Spleen (tissue), 11 donors: ENCODE data around the gene GP5. TPM values are rescaled to one million over a fixed set of nuclear protein-coding genes. Genes with fewer than 3 reads are reported as not detected.

ENCODE experiments used
- DNase-seq: peaks from one replicate; pipeline ENCODE4 v3.0.0-alpha.2; 2020
- H3K27ac ChIP-seq, 8 donors: fragments of 200-600 bp; sonication (generic) in 7 of 8; 1 replicate in 4 of 8; 2 replicates in 4 of 8; pipeline versions ENCODE4 v1.5.0 to v1.8.0; 2016 to 2021; ENCODE audit warnings: inconsistent platforms in 4 of 8, mild to moderate bottlenecking in 4 of 8, moderate library complexity in 1 of 8
- H3K27me3 ChIP-seq, 7 donors: fragments of 200-600 bp; sonication (generic) in 6 of 7; replicated peaks in 1 of 7; 1 replicate in 4 of 7; 2 replicates in 3 of 7; pipeline versions ENCODE4 v1.5.0 to v1.8.0; 2016 to 2021; ENCODE audit warnings: inconsistent platforms in 3 of 7, mild to moderate bottlenecking in 1 of 7
- H3K36me3 ChIP-seq, 6 donors: fragments of 200-600 bp; sonication (generic) in 5 of 6; 1 replicate in 4 of 6; 2 replicates in 2 of 6; pipeline versions ENCODE4 v1.5.0 to v1.8.0; 2016 to 2021; ENCODE audit warnings: inconsistent platforms in 2 of 6
- H3K4me1 ChIP-seq, 6 donors: fragments of 200-600 bp; sonication (generic) in 5 of 6; 1 replicate in 3 of 6; 2 replicates in 3 of 6; pipeline versions ENCODE4 v1.5.0 to v1.8.0; 2016 to 2021; ENCODE audit warnings: inconsistent platforms in 3 of 6
- H3K4me3 ChIP-seq, 8 donors: fragments of 200-600 bp; sonication (generic) in 7 of 8; 1 replicate in 4 of 8; 2 replicates in 4 of 8; pipeline versions ENCODE4 v1.5.0 to v1.8.0; 2016 to 2021; ENCODE audit warnings: inconsistent platforms in 4 of 8, mild to moderate bottlenecking in 4 of 8, moderate library complexity in 2 of 8
- H3K9me3 ChIP-seq, 8 donors: fragments of 200-600 bp; sonication (generic) in 7 of 8; 1 replicate in 4 of 8; 2 replicates in 4 of 8; pipeline versions ENCODE4 v1.5.0 to v1.8.0; 2016 to 2021; ENCODE audit warnings: inconsistent platforms in 4 of 8
- POLR2A ChIP-seq, 3 donors: fragments of 450-650 bp; IDR thresholded peaks; one replicate each; pipeline ENCODE4 v1.5.1; 2017; ENCODE audit warnings: antibody characterized with exemption in 3 of 3, mild to moderate bottlenecking in 1 of 3
- POLR2AphosphoS5 ChIP-seq, 3 donors: sonication (generic); formaldehyde crosslinking; IDR thresholded peaks; one replicate each; pipeline ENCODE4 v1.5.1; 2017; ENCODE audit warnings: antibody characterized with exemption in 3 of 3
- WGBS, 5 donors: extraction: QIAGEN DNeasy Blood & Tissue Kit in 3 of 5; methylation state at CpG; one replicate each; pipeline versions ENCODE4 v1.1.5 to v1.1.7; 2013 to 2018; 5-methylcytosine and 5-hydroxymethylcytosine counted together
- intact Hi-C: fragments of 100-400 bp; cut with DNase I; formaldehyde crosslinking; loops from one replicate; pipeline ENCODE4 v1.15.0; 2023; ENCODE audit warnings: low total_unique reads
- polyA plus RNA-seq, 3 donors: library from polyadenylated mRNA; stranded (reverse); fragments of 200-250 nt; gene quantifications; one replicate each; pipeline ENCODE4 v1.2.1, GENCODE V29; 2013
- total RNA-seq, 7 donors: library from RNA; depleted of rRNA in 3 of 7; stranded (reverse); fragments of >200 nt in 3 of 7; fragmentation: NEBNext Ultra II Directional in 4 of 7; extraction: Animal tissue kit (Norgen Biotek cat#: 25700) in 4 of 7; gene quantifications; one replicate each; pipeline versions ENCODE4 v1.1.0 to v1.2.1, GENCODE V29; 2016 to 2021
- TF ChIP-seq, protein P1 (sequence below), 11 experiments: fragments of 200-600 bp in 7 of 11; fragments of 450-650 bp in 4 of 11; sonication (generic) in 4 of 11; IDR thresholded peaks in 8 of 11; conservative IDR thresholded peaks in 3 of 11; 1 replicate in 7 of 11; 2 replicates in 4 of 11; pipeline versions ENCODE4 v1.4.0 to v1.8.0; 2016 to 2021; ENCODE audit warnings: antibody characterized with exemption in 11 of 11, inconsistent platforms in 4 of 11, mild to moderate bottlenecking in 1 of 11
- donor health status: healthy with polysubstance abuse.
- donor health status: DM: no; HTN: no; CAD: no; lungs with moderate emphysema.
- donor health status: DM: no; HTN: no; CAD: no.
- donor health status: Bipolar disorder and iron deficiency.
- donor health status: healthy.
- donor health status: DM: no; HTN: no; CAD: no.
- donor health status: DM: yes; HTN: yes; CAD: no.

Gene GP5
- total and polyA plus RNA-seq, 10 donors, result 0.15 to 1.8 (median 0.55) TPM

DNA sequence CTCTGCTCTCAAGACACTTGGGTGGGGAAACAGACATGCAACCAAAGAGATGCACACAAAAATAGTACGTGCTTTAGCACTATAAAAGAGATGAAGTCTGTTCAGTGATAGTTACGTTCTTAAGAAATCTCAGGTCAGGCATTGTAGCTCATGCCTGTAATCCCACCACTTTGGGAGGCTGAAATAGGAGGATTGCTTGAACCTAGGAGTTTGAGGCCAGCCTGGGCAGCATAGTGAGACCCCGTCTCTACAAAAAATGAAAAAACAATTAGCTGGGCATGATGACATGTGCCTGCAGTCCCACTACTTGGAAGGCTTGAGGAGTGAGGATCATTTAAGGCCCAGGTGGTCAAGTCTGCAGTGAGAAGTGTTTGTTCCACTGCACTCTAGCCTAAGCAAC is 35.4 kb upstream of the GP5 start:
- WGBS, 5 donors, result 73 to 96% (median 93%) methylated on average over 3 of the region's 3 CpGs
- Histone ChIP-seq H3K27me3 (no peaks in the 10 kb centered on the region), H3K4me1 (peaks cover 0 to 8% (median 0%) of the 10 kb centered on the region in 6 donors), H3K9me3 (no peaks in the 10 kb centered on the region), H3K27ac (no peak overlapping the region), H3K4me3 (no peak overlapping the region), H3K36me3 (peaks cover 4 to 100% (median 86%) of the 10 kb centered on the region in 6 donors)
- TF ChIP-seq POLR2A (IDR thresholded peaks at IDR 0.05) (no peak), POLR2AphosphoS5 (IDR thresholded peaks at IDR 0.05) (no peak)
- TF ChIP-seq, protein P1, sequence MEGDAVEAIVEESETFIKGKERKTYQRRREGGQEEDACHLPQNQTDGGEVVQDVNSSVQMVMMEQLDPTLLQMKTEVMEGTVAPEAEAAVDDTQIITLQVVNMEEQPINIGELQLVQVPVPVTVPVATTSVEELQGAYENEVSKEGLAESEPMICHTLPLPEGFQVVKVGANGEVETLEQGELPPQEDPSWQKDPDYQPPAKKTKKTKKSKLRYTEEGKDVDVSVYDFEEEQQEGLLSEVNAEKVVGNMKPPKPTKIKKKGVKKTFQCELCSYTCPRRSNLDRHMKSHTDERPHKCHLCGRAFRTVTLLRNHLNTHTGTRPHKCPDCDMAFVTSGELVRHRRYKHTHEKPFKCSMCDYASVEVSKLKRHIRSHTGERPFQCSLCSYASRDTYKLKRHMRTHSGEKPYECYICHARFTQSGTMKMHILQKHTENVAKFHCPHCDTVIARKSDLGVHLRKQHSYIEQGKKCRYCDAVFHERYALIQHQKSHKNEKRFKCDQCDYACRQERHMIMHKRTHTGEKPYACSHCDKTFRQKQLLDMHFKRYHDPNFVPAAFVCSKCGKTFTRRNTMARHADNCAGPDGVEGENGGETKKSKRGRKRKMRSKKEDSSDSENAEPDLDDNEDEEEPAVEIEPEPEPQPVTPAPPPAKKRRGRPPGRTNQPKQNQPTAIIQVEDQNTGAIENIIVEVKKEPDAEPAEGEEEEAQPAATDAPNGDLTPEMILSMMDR (IDR thresholded peaks at IDR 0.05 in 8 of 11, conservative IDR thresholded peaks at IDR 0.05 in 3 of 11), result no peak
- DNase-seq, result no peak
- intact Hi-C loops, result no loop called here

DNA sequence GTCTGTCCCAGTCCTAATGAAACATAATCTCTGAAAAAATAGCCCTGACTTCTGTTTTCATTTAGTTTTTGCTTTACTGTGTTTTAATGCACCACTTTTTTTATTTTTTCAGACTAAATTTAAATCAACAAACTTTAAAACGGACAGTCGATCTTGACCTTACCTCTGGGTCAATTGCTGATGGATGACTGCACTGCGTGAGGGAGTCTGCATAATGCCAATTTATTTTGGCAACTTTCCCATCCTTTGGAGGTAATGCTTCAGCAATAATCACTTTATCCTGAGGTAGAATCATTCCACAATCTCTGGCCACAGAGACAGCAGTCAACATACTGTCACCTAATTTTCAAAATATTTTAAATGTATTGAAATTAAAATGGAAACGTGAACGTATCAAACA is 32.5 kb upstream of the GP5 start:
- TF ChIP-seq POLR2A (IDR thresholded peaks at IDR 0.05) (no peak), POLR2AphosphoS5 (IDR thresholded peaks at IDR 0.05) (no peak)
- TF ChIP-seq, protein P1 (IDR thresholded peaks at IDR 0.05 in 8 of 11, conservative IDR thresholded peaks at IDR 0.05 in 3 of 11), result no peak
- Histone ChIP-seq H3K4me1 (no peaks in the 10 kb centered on the region), H3K4me3 (no peak overlapping the region), H3K27ac (no peak overlapping the region), H3K27me3 (no peaks in the 10 kb centered on the region), H3K36me3 (peaks cover 4 to 99% (median 83%) of the 10 kb centered on the region in 6 donors), H3K9me3 (no peaks in the 10 kb centered on the region)
- WGBS, 5 donors, result 74 to 85% (median 82%) methylated on average over 5 of the region's 5 CpGs
- intact Hi-C loops, result no loop called here
- no peak for DNase-seq

DNA sequence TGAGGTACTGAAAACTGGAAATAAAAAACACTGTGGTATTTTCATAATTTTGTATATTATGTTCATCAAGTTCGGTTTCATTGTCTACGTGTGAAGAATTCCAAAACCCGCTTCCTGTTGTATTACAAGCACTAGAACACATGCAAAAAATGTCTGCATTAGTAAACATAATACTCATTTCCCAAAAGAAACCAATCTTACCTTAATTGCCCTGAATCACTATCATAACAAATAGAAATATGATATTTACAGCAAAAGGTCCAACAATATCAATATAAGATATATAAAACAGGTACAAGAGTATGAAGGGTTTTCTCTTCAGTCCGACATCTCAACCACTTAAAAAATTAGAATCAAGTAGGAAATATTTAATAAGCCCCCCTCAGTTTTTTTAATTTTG is 26.3 kb upstream of the GP5 start:
- intact Hi-C loops, result no loop called here
- no peak for DNase-seq
- peaks cover 4 to 91% (median 54%) of the 10 kb centered on the region in 6 donors for H3K36me3 ChIP-seq
- H3K27me3 ChIP-seq, result no peaks in the 10 kb centered on the region
- TF ChIP-seq POLR2AphosphoS5 (IDR thresholded peaks at IDR 0.05) (no peak), POLR2A (IDR thresholded peaks at IDR 0.05) (no peak)
- TF ChIP-seq, protein P1 (IDR thresholded peaks at IDR 0.05 in 8 of 11, conservative IDR thresholded peaks at IDR 0.05 in 3 of 11), result no peak
- no peaks in the 10 kb centered on the region for H3K9me3 ChIP-seq
- H3K4me3 ChIP-seq, result no peak overlapping the region
- H3K27ac ChIP-seq, result no peak overlapping the region
- peaks cover 0 to 4% (median 0%) of the 10 kb centered on the region in 6 donors for H3K4me1 ChIP-seq
- WGBS, 5 donors, result 89 to 94% (median 92%) methylated on average over 4 of the region's 4 CpGs

DNA sequence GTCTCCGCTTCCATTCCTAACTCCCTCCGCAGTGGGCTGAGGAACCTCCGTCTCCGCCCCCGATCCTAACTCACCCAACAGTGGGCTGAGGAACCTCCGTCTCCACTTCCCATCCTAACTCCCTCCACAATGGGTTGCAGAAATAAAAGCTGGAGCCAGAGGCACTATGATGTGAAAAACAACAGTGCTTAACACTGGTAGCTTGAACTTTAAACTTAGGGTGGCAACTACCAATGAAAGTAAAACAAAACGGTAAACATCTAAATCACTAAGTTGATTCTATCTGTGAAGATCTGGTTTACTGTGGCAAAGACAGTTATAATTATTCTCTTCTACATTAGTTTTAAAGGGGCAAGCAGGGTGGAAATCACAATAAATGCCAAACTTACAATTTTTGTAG is 25.9 kb upstream of the GP5 start:
- peaks cover 4 to 90% (median 50%) of the 10 kb centered on the region in 6 donors for H3K36me3 ChIP-seq
- intact Hi-C loops, result no loop called here
- H3K4me3 ChIP-seq, result no peak overlapping the region
- 92 to 97% (median 95%) methylated on average over 7 of the region's 7 CpGs for WGBS, 5 donors
- H3K9me3 ChIP-seq, result no peaks in the 10 kb centered on the region
- H3K27me3 ChIP-seq, result no peaks in the 10 kb centered on the region
- TF ChIP-seq, protein P1 (IDR thresholded peaks at IDR 0.05 in 8 of 11, conservative IDR thresholded peaks at IDR 0.05 in 3 of 11), result no peak
- TF ChIP-seq POLR2A (IDR thresholded peaks at IDR 0.05) (no peak), POLR2AphosphoS5 (IDR thresholded peaks at IDR 0.05) (no peak)
- no peak overlapping the region for H3K27ac ChIP-seq
- no peak for DNase-seq
- H3K4me1 ChIP-seq, result peaks cover 0 to 4% (median 0%) of the 10 kb centered on the region in 6 donors
